ENCODE measurements around the gene OSBPL1A.
A peak's percentile ranks its signal among the peaks of the same experiment; 100 is the strongest.

Gene OSBPL1A

GRCh38 chr18:24138409-24138788, 259.2 kb downstream of the OSBPL1A start:
- no peak for DNase-seq (ENCODE audit: low read depth in 2 of 3, low spot score in 2 of 3)

- no peak for DNase-seq (ENCODE audit: low read depth in 2 of 3, low spot score in 2 of 3)
These were observed 260.7 kb downstream of the OSBPL1A start for GRCh38 chr18:24136967-24137373.

GRCh38 chr18:24130494-24130893, 267.1 kb downstream of the OSBPL1A start:
- no peak for DNase-seq (ENCODE audit: low read depth in 2 of 3, low spot score in 2 of 3)

GRCh38 chr18:24128700-24129099, 268.9 kb downstream of the OSBPL1A start:
- DNase-seq (ENCODE audit: low read depth in 2 of 3, low spot score in 2 of 3), result no peak

GRCh38 chr18:24127735-24128134, 269.9 kb downstream of the OSBPL1A start:
- no peak for DNase-seq (ENCODE audit: low read depth in 2 of 3, low spot score in 2 of 3)

- no peak for DNase-seq (ENCODE audit: low read depth in 2 of 3, low spot score in 2 of 3)
These were observed 271.3 kb downstream of the OSBPL1A start for GRCh38 chr18:24126155-24126961.

- DNase-seq (ENCODE audit: low read depth in 2 of 3, low spot score in 2 of 3), result no peak
These were observed 276.0 kb downstream of the OSBPL1A start for GRCh38 chr18:24121625-24122024.

GRCh38 chr18:24120676-24121075, 276.9 kb downstream of the OSBPL1A start:
- DNase-seq (ENCODE audit: low read depth in 2 of 3, low spot score in 2 of 3), result no peak

GRCh38 chr18:24118750-24119577, 278.7 kb downstream of the OSBPL1A start:
- peak; percentile 29 to 46 (median 40) for DNase-seq (ENCODE audit: low read depth in 2 of 3, low spot score in 2 of 3)

- DNase-seq (ENCODE audit: low read depth in 2 of 3, low spot score in 2 of 3), result no peak
These were observed 282.0 kb downstream of the OSBPL1A start for GRCh38 chr18:24115628-24116027.

- no peak for DNase-seq (ENCODE audit: low read depth in 2 of 3, low spot score in 2 of 3)
These were observed 282.6 kb downstream of the OSBPL1A start for GRCh38 chr18:24114924-24115549.

GRCh38 chr18:24112874-24113615, 284.6 kb downstream of the OSBPL1A start:
- no peak for DNase-seq (ENCODE audit: low read depth in 2 of 3, low spot score in 2 of 3)

- DNase-seq (ENCODE audit: low read depth in 2 of 3, low spot score in 2 of 3), result no peak
These were observed 285.2 kb downstream of the OSBPL1A start for GRCh38 chr18:24112464-24112863.
